GM18858 (cell line): Measurements from ENCODE around the gene BORCS6.
A peak's percentile ranks its signal among the peaks of the same experiment; 100 is the strongest.
"Not testable (repeated sequence)": the region's sequence is repeated elsewhere in the genome, so short reads cannot be mapped to it uniquely, and the experiment has no call there.

Experiments
- ATAC-seq: cut with Tn5 transposase; IDR thresholded peaks from one replicate; pipeline ENCODE4 v1.9.1; 2021; ENCODE audit not compliant: unreplicated experiment

Gene BORCS6

DNA sequence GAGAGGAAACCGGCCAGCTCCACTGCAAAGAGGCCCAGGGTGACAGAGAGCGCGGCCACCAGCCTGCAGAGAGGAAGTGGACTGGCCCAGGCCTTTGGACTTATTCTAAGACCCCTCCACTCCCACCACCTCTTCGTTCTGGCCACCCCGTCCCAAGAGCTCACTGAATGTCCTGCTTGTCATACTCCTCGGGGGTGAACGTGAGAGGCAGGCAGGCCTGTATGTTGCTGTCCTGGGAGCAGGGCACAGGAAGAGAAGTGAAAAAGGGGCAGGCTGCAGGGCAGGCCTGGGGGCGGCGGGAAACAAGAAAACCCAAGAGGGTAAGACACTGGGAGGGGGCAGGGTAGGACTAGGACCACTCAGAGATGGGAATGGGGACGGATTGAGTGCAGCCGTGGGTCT is 14.2 kb downstream of the BORCS6 start:
- no peak for ATAC-seq

DNA sequence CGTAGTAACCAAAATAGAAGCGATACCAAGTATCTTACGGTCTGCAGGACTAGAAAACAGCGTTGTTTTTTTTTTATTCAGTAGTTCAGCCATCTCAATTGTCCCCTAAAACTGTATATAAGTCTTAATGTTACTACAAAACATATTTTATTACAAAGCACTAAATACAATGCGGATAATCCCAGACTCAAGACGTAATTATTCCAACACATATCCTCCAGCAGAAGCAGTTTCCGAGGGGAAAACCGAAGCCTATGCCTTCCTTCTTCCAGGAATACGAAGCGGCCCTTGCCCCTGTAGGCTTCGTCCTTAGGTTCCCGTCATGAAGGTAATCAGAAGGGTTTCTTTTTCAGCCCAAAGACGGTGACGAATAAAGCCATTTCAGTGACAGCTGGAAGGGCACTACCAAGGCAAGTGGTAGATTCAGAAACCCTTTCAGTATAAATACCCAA is 16.1 kb downstream of the BORCS6 start:
- no peak for ATAC-seq

DNA sequence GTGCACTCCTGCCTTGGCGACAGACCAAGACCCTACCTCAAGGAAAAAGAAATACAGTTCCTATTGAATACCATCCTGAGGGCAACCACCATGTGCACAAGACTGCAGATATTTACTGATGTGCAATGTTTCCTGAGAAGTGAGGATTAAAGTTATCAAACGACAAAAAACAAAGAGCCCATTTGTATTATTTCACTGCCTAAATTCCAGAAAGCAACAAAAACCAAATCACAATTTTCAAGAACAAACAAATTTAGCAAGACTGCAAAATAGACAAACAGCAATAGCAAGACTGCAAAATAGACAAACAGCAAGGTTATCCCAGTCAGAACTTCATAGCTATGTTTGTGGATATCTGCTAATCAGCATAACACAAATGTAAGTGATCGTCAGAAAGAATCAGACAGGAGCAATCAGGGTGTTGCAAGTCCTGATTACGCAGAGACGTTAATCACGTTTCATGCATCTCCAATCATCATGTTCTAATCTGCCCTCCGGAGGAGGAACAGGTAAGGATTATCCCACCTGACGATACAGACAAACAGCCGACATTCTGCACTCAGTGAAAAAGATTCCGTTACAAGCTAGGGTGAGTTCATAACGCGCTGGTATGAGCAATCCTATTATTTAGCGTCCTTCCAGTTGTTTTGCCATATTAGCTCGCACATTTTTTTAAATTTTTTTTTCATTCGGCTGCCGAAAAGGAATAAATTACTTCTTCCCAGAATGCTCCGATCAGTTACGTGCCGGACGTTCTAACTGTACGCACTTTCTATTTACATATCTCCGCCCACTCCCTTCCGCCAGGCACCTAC is 16.7 kb downstream of the BORCS6 start:
- peak; percentile 66 for ATAC-seq

DNA sequence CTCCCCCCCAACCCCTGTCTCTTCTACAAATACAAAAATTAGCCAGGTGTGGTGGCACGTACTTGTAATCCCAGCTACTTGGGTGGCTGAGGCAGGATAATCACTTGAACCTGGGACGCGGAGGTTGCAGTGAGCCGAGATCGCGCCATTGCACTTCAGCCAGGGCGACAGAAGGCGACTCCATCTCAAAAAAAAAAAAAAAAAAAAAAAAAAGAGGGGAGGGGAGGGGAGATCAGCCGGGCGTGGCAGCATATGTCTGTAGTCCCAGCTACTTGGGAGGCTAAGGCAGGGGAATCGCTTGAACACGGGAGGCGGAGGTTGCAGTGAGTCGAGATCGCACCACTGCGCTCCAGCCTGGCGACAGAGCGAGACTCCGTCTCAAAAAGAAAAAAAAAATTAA is 19.8 kb downstream of the BORCS6 start:
- ATAC-seq, result not testable (repeated sequence)

DNA sequence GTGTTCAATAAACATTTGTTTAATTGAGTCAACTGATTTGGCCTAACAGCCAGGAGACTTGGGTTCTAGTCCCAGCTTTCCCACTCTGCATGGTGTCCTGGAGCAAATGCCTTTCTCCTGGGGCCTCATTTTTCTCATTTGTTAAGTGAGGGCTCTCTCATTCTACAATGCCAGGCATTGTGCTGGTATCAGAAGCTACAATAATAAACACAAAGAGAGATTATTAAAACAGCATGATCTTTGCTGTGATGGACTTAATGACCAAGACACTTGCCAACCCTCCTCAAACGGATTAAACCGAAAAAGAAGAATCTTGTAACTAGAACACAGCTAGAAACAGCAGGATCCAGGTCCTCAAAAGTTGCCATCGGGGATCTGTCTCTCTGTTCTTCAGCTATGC is 22.5 kb downstream of the BORCS6 start:
- no peak for ATAC-seq

DNA sequence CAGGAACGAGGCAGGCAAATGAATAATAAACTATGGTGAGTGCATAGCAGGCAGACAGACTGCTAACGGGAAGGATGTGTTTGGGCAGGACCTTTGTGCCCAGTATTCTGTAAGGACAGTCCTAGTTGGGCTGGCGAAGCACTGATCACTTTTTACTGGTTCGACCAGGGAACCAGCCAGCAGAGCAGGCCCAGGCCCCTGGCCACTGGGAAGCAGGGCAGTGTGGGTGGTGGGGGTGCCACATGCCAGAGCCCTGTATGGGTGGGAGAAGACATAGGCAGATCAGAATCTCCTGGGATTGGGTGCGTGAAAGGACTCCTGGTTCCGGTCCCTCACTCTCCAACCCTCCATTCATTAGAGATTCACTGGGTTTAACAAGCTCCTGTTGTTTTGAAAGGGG is 23.2 kb downstream of the BORCS6 start:
- ATAC-seq, result no peak

DNA sequence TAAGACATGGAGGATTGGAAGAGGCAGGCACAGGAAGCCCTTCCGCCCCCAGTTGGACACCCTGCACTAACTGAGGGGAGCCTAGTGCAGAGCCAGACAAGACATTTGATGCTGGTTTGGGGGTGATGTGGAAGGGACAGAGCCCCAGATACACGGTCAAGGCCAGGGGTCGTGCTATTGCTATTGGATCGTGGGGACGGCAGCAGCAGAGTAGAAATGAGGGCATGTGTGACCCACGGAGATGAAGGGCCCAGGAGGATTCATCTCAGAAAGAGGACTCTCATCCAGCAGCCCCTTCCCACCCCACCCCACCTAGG is 25.2 kb downstream of the BORCS6 start:
- no peak for ATAC-seq

DNA sequence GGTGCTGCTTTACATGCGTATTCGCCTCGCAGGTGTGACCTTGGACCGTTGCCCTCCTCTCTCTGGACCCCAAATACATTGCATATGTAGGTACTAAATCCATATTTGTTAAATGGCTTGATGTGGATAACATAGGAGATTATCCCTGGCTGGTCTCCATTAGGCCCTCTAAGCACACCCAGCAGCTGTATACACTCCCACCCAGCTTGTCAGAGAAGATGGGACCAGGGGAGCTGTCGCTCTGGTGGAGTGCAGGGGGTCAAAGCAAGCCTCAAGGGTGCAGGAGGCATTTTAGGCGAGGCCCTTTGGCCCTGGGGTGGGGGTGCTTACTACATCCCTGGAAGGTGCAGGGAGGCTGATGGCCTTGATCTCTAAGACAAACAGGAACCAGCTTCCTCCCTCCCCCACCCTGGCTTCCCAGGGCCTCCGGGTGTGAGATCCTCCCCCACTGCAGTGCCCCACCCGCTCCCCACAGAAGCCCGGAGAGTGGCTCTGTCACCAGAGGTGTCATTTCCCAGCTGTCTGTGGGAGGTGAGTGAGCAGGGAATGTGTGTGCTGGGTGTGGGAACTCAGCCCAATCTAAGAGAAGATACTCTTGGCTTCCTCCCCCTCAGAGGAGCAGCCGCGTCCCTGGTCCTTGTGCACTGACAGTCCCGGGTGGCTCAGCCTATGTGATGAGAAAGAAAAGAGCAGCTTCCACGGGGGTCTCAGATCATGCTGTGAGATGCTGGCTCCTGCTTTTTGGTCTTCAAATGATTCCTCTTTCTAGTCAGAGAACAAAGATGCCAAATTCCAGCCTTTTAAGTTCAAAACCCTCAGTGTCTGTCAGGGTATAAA is 25.8 kb downstream of the BORCS6 start:
- ATAC-seq, result no peak

DNA sequence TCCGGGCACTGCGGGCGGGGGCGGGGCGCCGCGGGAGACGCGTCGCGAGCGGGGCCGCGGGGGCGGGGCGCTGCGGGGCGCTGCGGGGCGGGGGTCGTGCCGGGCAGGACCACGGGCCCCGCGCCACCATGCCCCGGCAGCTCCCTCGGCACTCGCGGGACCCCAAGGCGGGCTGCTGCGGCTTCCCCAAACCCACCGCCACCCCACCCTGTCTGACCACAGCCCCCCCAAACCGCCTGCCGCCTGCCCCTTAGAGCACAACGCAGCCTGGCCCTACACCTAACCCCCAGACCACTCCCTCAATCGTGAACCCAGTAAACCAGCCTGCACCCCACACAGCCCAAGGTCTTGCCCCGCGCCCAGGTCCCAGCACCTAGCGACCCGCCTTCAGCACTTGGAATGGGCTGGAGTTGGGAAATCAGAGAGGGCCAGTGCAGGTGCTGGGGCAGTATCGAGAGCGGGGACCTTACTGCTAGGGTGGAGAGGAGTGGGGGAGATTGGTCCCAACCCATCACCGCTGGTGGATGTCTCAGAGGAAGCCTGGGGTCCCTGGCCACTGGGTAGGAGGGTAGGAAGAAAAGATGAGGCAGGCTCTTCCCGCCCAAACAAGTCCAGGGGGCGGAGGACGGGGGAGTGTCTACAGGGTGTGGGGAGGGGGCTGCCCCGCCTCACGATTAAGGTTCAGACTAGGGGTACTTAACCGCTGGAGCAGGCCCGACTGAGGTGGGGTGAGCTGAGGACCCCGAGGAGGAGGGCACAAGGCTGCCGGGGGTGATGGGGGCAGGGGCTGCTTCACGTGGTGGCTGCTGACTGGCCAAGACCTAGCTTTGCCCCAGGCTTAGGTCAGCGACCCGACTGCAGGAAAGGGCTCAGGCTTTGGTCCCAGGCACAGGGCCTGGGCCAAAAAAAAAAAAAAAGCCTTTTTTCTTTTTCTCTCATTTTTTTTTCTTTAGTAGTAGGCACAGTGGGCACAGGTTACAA is 26.7 kb downstream of the BORCS6 start:
- ATAC-seq, result no peak

DNA sequence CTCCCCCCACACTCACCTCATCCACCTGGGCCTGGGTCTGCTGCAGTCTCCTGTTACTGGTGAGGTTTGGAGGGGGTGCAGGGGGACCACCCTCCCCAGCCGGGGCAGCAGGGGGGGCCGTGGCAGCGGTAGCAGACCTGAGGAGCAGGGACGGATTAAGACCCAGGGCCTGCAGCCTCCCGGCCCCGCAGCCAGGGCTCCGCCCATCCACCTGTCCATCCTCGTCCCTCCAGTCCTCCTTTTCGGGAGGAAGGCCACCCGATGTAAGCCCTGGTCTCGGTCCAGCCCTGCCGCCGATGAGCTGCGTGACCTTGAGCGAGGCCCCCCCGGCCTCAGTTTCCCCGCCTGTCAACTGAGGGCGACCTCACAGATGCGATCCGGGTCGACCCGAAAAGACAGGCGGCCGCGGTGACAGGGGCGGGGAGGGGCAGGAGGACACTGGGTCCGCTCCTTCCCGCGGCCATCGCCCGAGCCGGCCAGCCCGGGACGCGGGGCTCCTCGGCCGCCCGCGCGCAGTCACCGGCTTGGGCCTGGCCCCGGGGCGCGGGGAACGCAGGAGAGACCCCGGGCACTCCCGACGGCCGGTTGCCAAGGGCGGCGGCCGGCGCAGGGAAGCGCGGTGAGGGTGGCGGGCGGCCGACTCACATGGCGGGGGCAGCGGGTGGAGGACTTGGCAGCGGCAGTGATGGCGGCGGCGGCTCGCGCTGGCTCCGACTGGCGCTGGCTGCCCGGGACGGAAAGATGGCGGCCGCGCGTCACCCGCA is 27.6 kb downstream of the BORCS6 start, which contains the start of gene VAMP2:
Gene VAMP2, minus strand, starts transcription at position 716 of the 764 bp plus-strand sequence. Its CDS starts 69 bp downstream, at position 647.
- no peak for ATAC-seq

DNA sequence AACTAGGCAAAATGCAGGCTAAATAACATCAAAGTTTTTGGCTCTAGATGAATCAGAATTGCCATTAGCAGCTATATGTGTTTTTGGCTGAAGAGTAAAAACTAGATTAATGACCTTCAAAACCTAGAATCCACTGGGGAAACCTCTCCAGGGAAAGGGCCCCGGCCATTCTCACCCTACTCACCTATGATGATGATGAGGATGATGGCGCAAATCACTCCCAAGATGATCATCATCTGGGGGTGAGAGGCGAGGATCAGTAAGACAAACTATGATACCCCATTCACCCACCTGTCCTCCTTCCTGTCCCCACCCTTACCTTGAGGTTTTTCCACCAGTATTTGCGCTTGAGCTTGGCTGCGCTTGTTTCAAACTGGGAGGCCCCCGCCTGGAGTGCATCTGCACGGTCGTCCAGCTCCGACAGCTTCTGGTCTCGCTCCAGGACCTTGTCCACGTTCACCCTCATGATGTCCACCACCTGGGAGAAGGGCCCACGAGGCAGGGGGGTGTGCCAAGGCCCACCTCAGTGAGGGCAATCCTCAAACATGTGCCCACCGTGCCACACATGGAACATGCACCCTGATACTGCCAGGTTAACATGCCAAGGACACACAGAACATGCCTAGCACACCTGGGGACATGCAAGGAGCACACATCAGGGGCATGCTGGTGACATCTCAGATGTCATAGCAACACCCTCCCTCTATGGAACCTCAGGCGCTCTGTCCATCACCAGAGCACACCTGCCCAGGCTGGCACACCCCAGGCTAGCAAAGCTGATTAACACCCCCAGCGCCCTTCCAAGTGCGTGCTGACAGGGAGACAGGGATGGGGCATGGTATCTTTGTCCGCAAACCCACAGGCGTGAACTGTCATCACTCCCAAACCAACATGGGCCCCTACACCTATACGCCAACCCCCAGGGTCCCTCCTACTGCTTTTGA is 28.4 kb downstream of the BORCS6 start:
- no peak for ATAC-seq

DNA sequence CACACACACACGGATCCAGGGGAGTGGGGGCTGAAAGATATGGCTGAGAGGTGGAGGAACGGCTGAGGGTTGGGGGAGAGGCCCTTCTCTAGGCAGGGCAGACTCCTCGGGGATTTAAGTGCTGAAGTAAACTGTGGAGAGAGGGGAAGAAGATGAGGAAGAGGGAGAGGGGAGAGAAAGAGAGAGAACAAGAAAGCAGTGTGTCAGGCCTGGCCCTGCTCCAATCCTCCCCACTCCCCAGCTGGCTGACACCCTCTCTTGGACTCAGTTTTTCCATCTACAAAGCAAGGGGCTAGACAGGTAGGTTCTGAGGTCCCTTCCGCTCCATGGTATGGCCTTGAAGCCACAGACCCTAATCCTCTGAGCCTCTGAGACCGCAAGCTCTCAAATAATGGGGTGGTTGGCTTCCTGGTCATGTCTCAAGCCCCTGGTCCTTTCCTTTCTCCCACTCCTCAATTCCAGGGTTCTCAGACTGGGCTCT is 29.2 kb downstream of the BORCS6 start:
- ATAC-seq, result no peak

DNA sequence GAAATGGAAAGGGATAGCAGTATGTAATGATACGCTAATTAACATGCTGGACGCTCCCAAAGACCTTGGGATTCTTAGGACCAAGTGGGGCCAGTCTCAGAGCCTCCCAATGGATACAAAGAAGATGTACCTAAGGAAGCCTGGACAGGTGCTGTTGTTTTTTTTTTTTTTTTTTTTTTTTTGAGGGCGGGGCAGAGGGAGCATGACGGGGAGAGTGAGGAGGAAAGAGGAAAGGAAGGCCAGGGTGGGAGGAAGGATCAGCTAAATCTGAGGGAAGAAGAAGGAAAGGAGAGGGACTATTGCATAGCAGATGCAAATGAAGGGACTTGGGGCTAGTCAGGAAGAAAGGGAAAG is 29.8 kb downstream of the BORCS6 start:
- no peak for ATAC-seq

DNA sequence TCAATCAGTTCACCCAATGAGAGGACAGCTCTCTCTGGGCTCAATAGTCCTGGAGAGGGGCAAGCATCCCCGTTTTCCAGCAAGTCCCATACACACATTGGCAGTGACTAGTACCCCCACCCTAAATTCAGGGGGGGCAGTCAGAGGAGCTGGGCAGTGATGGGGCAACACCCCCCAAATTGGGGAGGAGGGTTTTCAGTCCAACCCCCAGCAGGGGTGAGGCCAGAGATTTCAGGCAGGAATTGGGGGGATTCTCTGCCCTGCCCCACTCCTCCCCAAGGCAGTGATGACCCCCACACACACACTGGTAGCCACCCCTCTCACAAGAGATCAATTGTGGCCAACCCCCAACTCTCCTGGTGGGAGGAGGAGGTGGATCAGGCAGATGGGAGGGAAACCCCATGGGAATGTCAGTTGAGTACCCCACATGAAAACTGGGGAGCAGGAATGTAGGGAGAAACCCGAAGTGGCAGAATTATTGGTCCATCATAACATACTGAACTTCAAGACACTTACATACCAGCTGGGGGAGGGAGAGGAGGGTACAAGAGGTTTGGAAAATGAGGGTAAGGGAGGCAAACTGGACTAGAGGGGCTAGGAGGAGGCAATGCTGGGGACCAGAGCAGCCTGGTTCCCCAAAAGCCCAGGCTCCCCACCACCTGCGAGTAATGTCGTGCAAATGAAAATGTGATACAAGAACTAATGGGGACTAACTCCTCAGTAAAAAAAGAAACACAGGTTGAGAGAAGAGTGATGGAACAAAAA is 30.3 kb downstream of the BORCS6 start:
- no peak for ATAC-seq

DNA sequence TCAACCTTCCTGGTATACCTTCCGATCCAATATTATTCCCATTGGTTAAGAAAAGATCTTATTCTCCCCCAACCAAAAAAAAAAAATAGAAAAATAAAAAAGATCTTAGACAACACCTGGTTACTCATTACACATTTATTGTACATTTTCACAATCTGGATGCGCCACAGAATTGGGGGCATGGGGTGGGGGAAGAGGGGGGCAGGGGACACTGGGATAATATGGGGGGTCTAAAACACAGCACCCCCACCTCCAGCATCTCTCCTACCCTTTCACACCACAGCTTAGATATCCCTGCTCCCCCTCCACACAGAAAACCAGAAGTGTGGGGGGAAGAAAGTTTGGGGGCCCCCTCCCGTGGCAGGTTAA is 31.0 kb downstream of the BORCS6 start:
- no peak for ATAC-seq

DNA sequence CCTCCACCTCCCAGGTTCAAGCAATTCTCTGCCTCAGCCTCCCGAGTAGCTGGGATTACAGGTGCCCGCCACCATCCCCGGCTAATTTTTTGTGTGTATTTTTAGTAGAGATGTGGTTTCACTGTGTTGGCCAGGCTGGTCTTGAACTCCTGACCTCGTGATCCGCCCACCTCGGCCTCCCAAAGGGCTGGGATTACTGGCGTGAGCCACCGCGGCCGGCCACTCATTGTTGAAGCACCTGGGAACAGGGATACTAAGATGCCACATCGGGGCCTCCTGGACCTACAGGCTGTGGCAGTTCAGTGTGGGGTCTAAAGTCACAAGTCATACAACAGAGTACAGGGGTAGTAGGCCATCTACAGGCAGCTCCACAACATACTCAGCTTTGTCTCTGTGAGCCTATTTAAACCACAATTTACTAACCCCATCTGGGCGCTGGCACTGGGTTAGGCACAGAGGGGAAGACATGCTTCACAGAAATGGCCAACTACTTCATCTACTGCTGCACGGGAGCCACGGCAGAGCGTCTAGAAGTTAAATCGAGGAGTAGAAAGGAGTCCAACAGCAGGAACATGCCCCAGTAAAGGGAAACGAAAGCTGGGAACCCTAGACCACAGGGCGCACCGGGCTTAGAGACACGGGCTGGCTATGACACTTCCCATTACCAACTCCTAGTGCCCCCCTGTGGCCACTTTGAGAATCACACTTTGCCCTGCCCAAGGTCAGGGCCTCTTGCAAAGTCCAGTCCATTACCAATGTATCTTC is 31.5 kb downstream of the BORCS6 start:
- no peak for ATAC-seq

DNA sequence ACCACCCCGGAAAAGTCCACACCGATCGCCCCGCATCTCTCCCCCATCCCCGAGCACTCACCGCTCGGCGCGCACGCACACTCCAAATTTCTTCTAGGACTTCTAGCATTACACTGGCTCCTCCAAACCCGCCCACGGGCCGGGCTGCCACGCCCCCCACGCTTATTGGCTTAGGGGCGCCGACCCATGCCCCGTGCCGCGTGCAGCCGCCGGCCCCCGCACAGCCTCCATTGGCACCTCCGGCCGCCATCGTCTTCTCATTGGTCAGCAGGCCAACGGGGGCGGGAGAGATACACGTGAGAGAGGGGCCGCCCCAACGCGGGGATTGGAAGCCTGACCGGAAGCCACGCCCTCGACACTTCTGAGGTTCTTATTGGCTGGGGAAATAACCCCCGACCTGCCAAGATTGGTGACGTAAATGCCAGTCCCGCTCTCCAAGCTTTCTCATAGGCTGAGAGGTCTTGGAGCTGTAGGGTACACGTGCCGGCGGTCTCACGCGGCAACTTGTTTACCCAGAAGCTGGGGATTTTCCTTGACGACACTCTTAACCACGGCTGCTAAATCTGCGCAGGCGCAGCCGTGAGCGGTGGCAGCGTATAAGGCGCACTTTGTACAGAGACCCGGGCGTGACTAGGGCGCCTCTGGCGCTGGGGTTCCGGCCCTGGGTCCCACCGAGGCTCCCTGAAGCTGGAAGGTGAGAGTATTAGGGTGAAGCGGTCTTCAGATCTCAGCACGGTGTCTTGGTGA is 33.6 kb downstream of the BORCS6 start:
- peak; percentile 60 for ATAC-seq
